Measurements from ENCODE around the gene ZNF526. TPM values are rescaled to one million over a fixed set of nuclear protein-coding genes. Genes with fewer than 3 reads are reported as not detected.

The ZNF526 gene, protein sequence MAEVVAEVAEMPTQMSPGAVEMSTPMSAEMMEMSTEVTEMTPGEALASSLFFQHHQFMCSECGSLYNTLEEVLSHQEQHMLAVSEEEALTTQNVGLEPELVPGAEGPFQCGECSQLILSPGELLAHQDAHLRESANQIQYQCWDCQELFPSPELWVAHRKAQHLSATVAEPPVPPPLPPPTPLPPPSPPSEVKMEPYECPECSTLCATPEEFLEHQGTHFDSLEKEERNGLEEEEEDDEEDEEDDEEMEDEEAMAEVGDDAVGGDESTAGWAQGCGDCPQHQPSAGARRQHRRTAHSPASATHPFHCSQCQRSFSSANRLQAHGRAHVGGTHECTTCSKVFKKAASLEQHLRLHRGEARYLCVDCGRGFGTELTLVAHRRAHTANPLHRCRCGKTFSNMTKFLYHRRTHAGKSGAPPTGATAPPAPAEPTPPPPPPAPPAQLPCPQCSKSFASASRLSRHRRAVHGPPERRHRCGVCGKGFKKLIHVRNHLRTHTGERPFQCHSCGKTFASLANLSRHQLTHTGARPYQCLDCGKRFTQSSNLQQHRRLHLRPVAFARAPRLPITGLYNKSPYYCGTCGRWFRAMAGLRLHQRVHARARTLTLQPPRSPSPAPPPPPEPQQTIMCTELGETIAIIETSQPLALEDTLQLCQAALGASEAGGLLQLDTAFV
- total RNA-seq = 8.2 and 13.2 TPM in 2 replicates

DNA sequence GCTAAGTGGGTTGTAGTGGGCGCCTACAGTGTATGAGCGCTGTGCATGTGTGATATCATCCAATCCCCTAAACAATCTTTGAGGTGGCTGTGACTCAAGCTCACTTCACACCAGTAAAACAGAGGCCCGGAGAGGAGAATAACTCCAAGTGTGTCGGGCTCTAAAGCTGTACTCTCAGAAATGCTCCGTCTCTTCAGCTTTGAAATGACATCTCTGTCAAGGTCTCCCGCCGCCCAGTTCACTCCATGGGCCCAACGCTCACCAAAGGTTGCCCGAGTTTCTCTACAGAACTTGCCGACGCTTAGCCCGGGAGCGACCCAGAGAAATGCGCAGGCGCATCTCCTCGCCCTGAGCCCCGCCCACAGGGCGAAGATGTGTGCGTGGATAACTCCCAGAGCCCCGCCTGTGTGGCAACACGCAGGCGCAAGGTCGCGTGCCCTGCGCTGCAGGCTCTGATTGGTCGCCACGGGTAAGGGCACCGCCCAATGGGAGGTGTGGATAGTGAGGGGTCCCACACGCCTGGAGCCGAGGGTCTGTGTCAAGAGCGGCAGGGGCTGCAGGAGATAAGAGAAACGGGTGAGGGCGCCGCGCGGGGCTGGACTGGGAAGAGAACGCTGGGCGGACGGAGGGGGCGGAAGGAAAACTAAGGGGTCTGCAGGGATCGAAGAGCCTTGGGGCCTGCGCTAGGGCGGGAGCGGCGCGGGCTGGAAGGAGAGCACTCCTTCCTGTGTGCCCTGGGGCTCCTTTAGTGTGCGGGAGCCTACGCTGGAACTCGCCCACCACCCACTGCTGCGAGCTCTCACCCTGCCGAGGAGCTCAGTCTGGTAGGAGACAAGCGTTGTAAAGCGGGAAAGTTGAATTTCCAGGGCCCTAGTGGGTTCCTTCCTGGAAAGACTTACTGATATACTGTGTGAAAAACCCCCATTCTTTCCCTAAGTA is at the start of gene ZNF526:
ZNF526 (plus strand) TSS at position 501 of the 939 bp plus-strand sequence. CDS start 4,092 bp downstream, outside the sequence.

DNA sequence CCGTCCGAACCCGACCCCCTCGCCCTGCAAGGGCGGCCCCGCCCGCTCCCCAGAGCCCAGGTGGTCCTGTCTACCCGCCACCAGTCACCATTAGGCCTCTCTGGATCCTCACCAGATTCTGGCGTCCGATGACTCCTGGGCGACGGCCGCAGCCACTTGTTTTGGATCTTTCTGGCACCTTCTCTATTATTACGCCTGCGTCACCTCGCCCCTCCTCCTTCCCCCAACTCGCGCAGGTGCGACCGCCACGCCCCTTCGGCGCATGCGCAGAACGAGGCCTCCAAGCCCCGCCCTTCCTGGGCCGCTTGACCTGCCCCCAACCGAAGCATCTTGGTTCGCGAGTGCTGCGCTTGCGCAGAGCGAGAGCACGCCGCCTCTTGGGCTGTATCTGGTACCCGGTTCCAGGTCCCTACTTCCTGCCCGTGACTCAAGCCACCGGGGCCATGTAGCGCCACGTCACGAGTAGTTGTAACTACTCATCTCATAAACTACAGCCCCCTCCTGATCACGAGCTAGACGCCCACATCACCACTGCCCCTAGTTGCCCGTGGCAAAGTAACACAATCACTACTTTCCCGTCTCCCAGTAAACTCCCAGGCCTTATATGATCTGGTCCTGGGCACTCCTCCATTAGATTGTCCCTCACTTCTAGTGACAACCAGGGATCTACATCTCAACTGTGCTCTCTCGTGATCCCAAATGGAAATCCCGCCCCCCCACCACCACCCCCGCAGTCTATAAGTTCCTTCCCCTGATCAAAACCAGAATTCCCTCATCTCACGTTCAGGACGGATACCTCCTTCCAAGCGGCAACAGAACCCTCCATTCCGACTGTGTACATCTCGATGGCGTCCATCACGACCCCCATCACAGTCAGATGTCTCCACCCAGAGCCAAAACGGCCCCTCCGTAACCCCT is 2.3 kb upstream of the ZNF526 start, which contains the start of gene DEDD2:
DEDD2 (minus strand) TSS at position 158 of the 918 bp plus-strand sequence. CDS start 670 bp downstream, outside the sequence.

DNA sequence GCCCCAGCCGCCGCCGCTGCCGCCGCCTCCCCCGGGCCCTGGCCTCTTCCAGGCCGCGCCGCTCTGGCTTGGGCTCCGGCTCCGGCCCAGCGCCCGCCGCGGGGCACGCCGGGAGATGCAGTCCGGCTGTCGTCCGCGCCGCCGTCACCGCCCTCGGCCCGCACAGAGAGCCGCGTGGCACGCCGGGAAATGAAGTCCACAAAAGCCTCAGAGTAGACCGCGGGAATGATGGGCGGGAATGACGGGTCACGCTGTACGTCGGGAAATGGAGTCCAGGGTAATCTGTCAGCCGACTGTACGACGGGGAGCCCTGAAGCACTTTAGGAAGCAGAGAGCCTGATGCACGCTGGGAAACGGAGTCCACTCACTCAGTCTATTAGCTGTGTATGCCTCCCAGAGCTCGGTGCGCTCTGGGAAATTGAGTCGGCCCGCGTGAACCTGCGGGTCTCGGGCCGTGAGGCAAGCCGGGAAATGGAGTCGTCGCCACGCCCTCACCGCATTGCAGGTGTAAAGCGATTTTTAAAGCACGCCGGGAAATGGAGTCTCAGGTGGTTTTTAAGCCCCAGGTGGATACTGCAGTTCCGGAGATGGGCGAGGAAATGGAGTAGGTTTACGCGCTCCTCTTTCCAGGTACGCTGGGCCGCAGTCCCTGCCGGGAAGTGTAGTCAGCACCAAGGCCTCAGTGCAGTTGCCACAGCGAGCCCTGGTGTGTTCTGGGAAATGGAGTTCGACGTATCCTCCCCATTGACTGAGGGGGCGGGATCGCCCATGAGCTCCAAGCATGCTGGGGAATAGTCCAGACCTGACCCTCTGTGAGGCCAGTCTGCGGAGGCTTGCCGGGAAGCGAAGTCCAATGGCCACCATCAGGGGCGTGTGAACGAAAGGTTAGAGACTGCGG is 22.6 kb downstream of the ZNF526 start, which contains the start of gene GSK3A:
GSK3A (minus strand) TSS at position 91 of the 898 bp plus-strand sequence. CDS start 137 bp downstream, outside the sequence.

GRCh38 chr19:42254850-42255765 is 35.0 kb downstream of the ZNF526 start, which contains the start of gene ERF:
ERF (minus strand) TSS chr19:42255128; CDS start chr19:42254999, 129 bp downstream.

DNA sequence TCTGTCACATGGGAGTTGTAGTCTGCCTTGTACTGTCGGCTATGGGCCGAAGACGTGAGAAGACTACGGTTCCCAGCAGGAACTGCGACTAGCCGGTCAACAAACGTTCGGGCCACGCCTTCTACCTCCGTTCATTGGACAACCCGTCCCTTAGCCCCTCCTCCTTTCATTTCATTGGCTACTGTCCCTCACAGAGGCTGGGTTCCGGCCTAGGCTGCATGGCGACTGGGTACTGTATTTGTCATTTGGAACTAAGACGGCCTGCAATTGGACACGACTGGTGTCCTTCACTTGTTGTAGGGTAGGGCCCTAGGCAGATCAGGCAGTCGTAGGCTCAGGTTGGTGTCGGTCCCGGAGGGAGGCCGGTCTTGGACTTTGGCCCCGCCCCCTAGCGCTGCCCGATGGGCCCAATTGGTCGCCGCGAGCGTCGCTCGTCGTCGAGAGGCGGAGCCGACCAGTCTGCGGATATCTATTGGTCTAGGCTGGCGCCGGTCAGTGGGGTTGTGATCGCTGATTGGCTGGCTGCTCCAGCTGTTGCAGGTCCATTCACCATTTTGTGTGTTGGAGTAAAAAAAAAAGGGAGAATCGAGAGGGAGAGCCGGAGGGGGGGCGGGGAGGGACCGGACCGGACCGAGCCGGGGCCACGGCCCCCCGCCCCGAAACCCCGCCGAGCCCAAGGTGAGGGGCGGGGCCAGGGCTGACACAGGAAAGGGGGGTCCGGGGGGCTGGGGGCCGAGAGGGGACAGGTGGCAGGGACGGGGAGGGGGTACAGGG is 48.8 kb downstream of the ZNF526 start, which contains the start of gene CIC:
CIC (plus strand) TSS at position 549 of the 774 bp plus-strand sequence. CDS start 2,532 bp downstream, outside the sequence.

Other genes with a start within 250 kb of the ZNF526 start
- under 0.01 and 0.14 TPM in 2 replicates for gene ATP1A3, start 226.1 kb upstream of the ZNF526 start, total RNA-seq
- gene GRIK5, start 150.1 kb upstream of the ZNF526 start, total RNA-seq = 0.28 and 0.34 TPM in 2 replicates
- 11.6 and 18.8 TPM in 2 replicates for gene ZNF574, start 144.1 kb upstream of the ZNF526 start, total RNA-seq
- gene POU2F2, start 87.9 kb upstream of the ZNF526 start, total RNA-seq = 0.34 and 2.7 TPM in 2 replicates
- gene DEDD2, start 2.6 kb upstream of the ZNF526 start, total RNA-seq = 25.7 and 28.7 TPM in 2 replicates
- gene GSK3A, start 22.3 kb downstream of the ZNF526 start, total RNA-seq = 15.7 and 34.8 TPM in 2 replicates
- 15.0 and 25.1 TPM in 2 replicates for gene ERF, start 34.8 kb downstream of the ZNF526 start, total RNA-seq
- 12.3 and 50.7 TPM in 2 replicates for gene CIC, start 48.9 kb downstream of the ZNF526 start, total RNA-seq
- under 0.01 and 1.1 TPM in 2 replicates for gene PRR19, start 81.8 kb downstream of the ZNF526 start, total RNA-seq
- 16.1 and 45.3 TPM in 2 replicates for gene PAFAH1B3, start 82.3 kb downstream of the ZNF526 start, total RNA-seq
- not detected in 2 replicates for gene TMEM145, start 93.0 kb downstream of the ZNF526 start, total RNA-seq
- gene MEGF8, start 105.3 kb downstream of the ZNF526 start, total RNA-seq = 14.7 and 61.8 TPM in 2 replicates
- 0.36 and 13.7 TPM in 2 replicates for gene CNFN, start 170.0 kb downstream of the ZNF526 start, total RNA-seq
- 5.0 and 24.6 TPM in 2 replicates for gene LIPE, start 207.1 kb downstream of the ZNF526 start, total RNA-seq
- gene CXCL17, start 222.6 kb downstream of the ZNF526 start, total RNA-seq = under 0.01 and 9.2 TPM in 2 replicates